Esophagus mucosa (tissue), 1 donor: ENCODE measurements around the gene MAPKAP1. TPM values are rescaled to one million over a fixed set of nuclear protein-coding genes. Genes with fewer than 3 reads are reported as not detected.

Experiments used
- ATAC-seq: fragments of 200-7000 bp; cut with Tn5 transposase; one replicate; pipeline ENCODE4 v1.9.1; 2020
- total RNA-seq: library from RNA; stranded (reverse); gene quantifications from one replicate; pipeline ENCODE4 v1.2.4, GENCODE V29; 2023
- donor health status: DM: yes; HTN: yes; CAD: no.

The MAPKAP1 gene
- total RNA-seq, 1 donor from 2014 or later: 57.1 TPM

DNA sequence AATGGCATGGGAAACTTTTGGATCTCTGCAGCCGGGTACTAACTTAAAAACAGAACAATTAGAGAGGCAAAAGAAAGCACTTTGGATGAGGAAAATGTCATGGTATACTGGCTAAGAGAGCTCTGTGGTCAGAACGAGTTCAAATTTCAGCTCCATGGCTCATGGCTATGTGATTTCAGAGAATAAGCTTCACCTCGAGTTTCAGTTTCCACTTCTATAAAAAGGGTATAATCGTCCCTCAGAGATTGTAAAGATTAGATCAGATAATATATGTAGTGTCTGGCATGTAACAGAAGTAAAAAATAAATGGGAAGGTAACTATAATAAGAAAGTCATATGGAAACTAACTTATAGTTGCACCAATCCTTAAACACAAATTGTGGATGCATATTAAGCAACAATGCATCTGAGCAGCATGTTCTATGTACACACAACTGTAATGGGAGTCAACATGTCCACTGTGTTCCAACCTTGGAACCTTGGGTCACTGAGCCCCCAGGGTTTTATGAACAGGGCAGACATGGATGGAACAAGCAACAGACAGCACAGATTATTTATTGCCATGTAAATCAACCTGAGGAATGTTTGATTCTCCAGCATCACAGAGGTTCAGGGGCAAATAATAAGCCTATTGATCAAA is 145.4 kb downstream of the MAPKAP1 start:
- ATAC-seq: no peak

- ATAC-seq: no peak
Observed at GRCh38 chr9:125559894-125560293, 147.1 kb downstream of the MAPKAP1 start.

GRCh38 chr9:125559194-125559593 is 147.8 kb downstream of the MAPKAP1 start:
- no peak for ATAC-seq

GRCh38 chr9:125558453-125559092 is 148.4 kb downstream of the MAPKAP1 start:
- peak; percentile 74 for ATAC-seq

DNA sequence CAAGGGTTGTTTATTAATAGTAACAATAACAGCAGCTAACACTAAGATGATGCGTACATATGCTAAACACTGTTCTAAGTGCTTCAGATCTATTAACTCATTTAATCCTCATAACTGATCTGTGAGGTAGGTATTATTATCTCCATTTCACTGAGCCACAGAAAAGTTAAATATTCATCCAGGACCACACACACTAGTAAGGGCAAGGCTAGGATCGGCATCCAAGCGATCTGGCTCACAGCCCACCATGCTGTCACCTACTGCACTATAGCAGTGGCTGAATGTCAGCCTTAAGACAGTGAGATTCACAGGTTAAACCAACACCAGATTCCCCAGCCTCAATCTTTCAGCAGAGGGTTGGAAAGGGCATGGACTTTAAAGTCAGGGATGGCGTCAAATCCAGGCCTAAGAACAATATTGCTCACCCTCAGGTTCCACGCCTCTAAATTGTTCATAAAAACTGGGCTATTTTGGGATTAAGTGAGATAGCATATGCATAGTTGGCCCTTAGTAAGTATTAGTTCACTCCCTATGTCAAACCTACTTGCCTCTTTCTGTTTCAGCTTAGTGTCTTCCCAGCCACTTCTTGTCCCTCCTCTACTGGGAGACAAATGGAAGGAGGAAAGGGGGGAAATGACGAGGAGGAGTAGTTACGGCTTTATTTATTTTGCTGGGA is 150.8 kb downstream of the MAPKAP1 start:
- ATAC-seq: peak; percentile 20

DNA sequence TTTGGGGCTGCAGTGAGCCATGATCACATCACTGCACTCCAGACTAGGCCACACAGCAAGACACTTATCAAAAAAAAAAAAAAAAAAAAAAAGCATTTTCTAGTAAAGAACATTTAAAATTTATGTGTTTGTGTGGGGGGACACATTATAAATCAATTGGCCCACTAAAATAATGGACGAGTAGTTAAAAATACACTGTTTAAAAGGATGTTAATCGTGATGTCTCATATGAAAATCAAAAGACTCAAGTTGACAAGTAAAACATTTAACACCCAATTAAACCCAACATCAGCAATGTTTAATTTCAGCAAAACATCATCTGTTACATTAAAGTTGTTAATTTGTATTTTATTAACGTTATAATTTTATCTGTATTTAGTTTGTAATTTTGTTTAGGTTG is 152.3 kb downstream of the MAPKAP1 start:
- ATAC-seq: no peak

DNA sequence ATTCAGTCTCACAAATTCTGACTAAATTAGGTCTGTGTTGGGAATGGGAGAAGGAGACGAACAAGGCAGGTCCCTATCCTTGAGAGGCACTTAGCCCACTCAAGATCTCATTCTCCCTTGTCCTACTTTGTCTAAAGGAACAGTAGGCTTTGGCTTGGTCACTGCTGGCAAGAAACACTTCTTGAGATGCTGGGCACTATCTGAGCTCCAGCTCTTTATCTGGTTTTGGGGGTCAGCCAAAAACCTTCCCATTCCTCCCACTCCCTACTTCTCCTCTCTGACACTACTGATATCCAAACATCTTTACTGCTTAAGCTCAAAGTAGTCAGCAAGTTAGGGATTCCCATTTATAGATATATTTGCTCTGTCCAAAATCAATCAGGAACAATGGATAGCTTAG is 155.2 kb downstream of the MAPKAP1 start:
- ATAC-seq: no peak

GRCh38 chr9:125549891-125550885 is 156.8 kb downstream of the MAPKAP1 start:
- no peak for ATAC-seq

DNA sequence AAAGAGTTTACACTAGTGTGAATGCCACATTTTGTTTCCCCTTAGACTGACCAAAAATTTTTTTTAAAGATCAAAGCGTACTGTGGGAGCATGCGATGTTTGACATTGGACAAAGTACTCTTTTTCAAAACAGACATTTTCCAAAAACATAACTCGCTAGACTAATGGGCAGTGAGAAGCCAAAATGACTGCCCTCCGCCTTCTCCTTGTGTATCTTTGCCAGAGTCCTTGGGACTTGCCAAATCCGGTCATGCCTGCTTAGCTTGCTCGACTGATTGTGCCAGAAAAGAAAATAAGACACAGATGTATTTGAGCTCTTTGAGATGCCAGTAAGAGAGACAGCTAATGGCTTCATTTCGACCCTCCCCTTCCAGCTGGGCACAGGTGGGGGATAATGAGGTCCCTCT is 157.5 kb downstream of the MAPKAP1 start:
- peak; percentile 44 for ATAC-seq

DNA sequence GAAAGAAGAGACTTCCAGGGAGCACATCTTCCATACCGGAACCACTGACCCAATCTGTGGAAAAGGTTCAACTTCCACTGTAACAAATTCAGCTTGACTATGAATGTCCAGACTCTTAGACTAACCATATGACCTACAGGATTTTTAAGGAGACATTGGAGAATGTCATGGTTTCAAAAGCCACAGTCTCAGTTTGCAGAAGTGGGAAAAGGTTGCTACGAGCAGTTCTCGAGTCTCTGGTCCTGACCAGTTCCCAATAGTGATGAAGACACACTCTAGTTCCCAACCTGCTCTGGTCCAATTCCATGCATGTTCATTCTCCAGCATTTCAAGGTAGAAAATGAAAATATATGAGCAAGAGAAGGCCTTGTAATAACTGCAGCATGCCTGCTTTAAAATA is 158.0 kb downstream of the MAPKAP1 start:
- ATAC-seq: no peak

- ATAC-seq: no peak
Observed at GRCh38 chr9:125548141-125548540, 158.9 kb downstream of the MAPKAP1 start.

- no peak for ATAC-seq
Observed at GRCh38 chr9:125547368-125547767, 159.6 kb downstream of the MAPKAP1 start.

- ATAC-seq: no peak
Observed at GRCh38 chr9:125545845-125546244, 161.2 kb downstream of the MAPKAP1 start.

GRCh38 chr9:125544988-125545651 is 161.9 kb downstream of the MAPKAP1 start:
- ATAC-seq: peak; percentile 39

GRCh38 chr9:125544484-125544883 is 162.5 kb downstream of the MAPKAP1 start:
- no peak for ATAC-seq

- ATAC-seq: no peak
Observed at GRCh38 chr9:125541840-125542243, 165.2 kb downstream of the MAPKAP1 start.

DNA sequence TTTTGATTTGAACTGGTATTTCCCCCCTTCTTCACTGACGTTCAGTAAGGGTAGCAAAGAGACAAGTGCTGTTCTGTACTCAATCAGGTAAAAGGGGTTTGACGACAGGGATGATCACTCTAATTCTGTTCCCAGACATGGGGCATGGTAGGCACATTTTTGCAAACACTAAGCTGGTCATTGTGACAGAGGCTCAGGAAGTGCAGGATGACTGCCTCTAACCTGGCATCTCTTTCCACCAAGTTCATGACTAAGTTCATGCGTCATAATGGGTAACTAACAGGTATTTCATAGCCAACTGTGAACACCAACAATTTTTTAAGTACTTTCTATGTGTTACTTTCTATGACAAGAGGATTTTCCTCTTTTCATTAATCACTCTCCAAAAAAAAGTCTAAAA is 166.5 kb downstream of the MAPKAP1 start:
- peak; percentile 89 for ATAC-seq

GRCh38 chr9:125538092-125538473 is 168.9 kb downstream of the MAPKAP1 start:
- peak; percentile 90 for ATAC-seq

DNA sequence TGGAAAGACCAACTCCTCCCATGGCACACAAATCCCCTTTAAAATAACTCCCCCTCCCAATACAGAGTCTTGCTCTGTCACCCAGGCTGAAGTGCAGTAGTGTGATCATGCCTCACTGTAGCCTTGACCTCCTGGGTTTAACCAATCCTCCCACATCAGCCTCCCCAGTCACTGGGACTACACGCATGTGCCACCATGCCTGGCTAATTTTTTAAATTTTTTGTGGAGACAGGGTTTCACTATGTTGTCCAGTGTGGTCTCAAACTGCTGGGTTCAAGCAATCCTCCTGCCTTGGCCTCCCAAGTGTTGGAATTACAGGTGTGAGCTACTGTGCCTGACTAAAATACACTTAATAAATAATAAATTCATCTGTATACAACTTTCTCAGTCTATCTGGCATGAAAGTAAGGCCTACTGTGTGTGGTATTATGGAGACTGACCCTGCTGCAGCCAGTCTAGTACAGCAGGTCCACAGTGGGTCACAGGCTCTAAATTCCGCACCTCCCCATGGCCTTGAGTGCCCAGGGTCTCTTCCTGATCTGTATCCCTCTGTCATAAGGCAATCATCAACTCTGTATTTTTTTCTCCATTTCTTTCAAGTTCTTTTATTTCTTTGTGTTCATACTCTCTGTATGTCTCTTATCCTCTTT is 169.4 kb downstream of the MAPKAP1 start:
- peak; percentile 3 for ATAC-seq

DNA sequence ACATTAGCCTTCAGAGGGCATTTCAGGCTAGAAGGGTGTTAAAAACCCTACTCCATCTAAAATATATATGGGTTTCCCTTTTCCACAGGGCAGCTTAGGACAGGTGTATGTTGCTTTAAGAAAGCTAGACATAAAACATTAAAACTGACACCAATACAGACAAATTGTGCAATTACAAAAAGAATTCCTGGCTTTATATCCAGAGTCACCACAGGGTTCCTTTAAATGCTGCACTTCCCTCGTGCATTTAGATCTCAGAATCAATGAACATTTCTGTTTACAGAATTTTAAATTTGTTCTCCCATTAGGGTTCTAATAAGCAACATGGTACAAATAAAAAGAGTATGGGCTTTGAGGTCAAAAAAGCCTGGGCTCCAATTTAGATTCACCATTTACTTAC is 170.2 kb downstream of the MAPKAP1 start:
- no peak for ATAC-seq

DNA sequence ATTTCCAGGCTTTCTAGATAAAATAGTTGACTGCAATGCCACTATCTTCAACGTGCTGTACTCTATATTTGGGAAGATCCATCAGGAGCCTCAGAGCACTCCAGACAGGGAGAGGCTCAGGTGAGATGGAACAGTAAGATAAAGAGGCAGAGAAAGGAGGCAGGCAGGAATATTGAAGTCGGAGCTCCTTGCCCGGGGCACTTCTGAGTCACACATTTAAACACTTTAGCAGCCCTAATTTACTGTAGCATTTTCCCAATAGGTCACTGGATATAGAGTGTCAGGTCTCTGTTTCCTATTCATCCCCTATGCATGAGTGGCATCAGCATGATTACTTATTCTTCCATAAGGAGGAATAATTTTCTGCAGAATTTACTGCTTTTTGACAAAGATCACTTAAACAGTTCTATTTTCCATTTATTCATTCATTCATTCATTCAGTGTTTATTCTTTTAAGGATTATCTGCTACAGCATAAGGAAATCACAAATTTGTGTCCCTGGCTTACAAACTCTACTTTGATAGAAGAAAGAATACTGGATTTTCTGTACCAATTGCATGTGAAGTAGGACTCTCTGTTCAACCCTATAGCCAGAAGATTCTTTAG is 170.7 kb downstream of the MAPKAP1 start:
- no peak for ATAC-seq
